Neuronal stem cell (in vitro differentiated cells): ENCODE data around the gene CTRL.

ENCODE experiments used
- DNase-seq: peaks from one replicate; pipeline ENCODE4 v3.0.0-alpha.2; 2013; ENCODE audit warnings: low spot score
- H2AFZ ChIP-seq: one replicate; pipeline ENCODE4 v1.6.1; 2013; ENCODE audit warnings: mild to moderate bottlenecking, low read length, inconsistent platforms
- H2AK5ac ChIP-seq: 2 replicates; pipeline ENCODE4 v1.6.1; 2013; ENCODE audit warnings: low read depth, mild to moderate bottlenecking, inconsistent platforms, low read length, moderate library complexity, mixed read lengths
- H2BK120ac ChIP-seq: 2 replicates; pipeline ENCODE4 v1.6.1; 2013; ENCODE audit warnings: low read depth, mild to moderate bottlenecking, inconsistent platforms, low read length, moderate library complexity, mixed read lengths
- H2BK12ac ChIP-seq: one replicate; pipeline ENCODE4 v1.6.1; 2013; ENCODE audit warnings: low read length, inconsistent platforms
- H2BK15ac ChIP-seq: 2 replicates; pipeline ENCODE4 v1.6.1; 2013; ENCODE audit warnings: mild to moderate bottlenecking, low read length, inconsistent platforms, mixed read lengths
- H2BK5ac ChIP-seq: one replicate; pipeline ENCODE4 v1.6.1; 2013; ENCODE audit warnings: inconsistent platforms, mild to moderate bottlenecking, low read length, moderate library complexity
- H3K14ac ChIP-seq: one replicate; pipeline ENCODE4 v1.6.1; 2013; ENCODE audit warnings: low read length, inconsistent platforms
- H3K18ac ChIP-seq: 2 replicates; pipeline ENCODE4 v1.6.1; 2013; ENCODE audit warnings: low read length, inconsistent platforms
- H3K23ac ChIP-seq: 2 replicates; pipeline ENCODE4 v1.6.1; 2013; ENCODE audit warnings: low read depth, mild to moderate bottlenecking, mixed read lengths, low read length, inconsistent platforms; ENCODE audit not compliant: poor library complexity
- H3K27ac ChIP-seq: replicated peaks from 3 replicates; pipeline ENCODE4 v1.5.1; 2013; ENCODE audit warnings: low read length, inconsistent platforms
- H3K27me3 ChIP-seq, 3 experiments: 2 replicates each; pipeline ENCODE4 v1.6.1; 2013; ENCODE audit warnings: low read length in 3 of 3, mild to moderate bottlenecking in 2 of 3, inconsistent platforms in 1 of 3, low read depth in 1 of 3, mixed read lengths in 1 of 3, moderate library complexity in 1 of 3; ENCODE audit not compliant: control insufficient read depth in 3 of 3, insufficient read depth in 3 of 3
- H3K36me3 ChIP-seq, 2 donors: replicated peaks in 1 of 2; 2 replicates each; pipeline ENCODE4 v1.6.1; 2013; ENCODE audit warnings: low read length in 2 of 2; ENCODE audit not compliant: control insufficient read depth in 2 of 2, insufficient read depth in 2 of 2
- H3K4ac ChIP-seq: 2 replicates; pipeline ENCODE4 v1.6.1; 2013; ENCODE audit warnings: inconsistent platforms, mild to moderate bottlenecking, low read length, moderate library complexity
- H3K4me1 ChIP-seq, 2 donors: 1 replicate in 1 of 2; 2 replicates in 1 of 2; pipeline ENCODE4 v1.6.1; 2013; ENCODE audit warnings: low read length in 2 of 2, low read depth in 1 of 2; ENCODE audit not compliant: control insufficient read depth in 2 of 2, insufficient read depth in 1 of 2
- H3K4me2 ChIP-seq: one replicate; pipeline ENCODE4 v1.6.1; 2013; ENCODE audit warnings: mild to moderate bottlenecking, low read length, inconsistent platforms; ENCODE audit not compliant: insufficient read depth, poor library complexity, severe bottlenecking
- H3K4me3 ChIP-seq, 2 donors: 2 replicates each; pipeline ENCODE4 v1.5.1; 2013; ENCODE audit warnings: low read length in 2 of 2, mild to moderate bottlenecking in 2 of 2, inconsistent platforms in 1 of 2, moderate library complexity in 1 of 2
- H3K79me1 ChIP-seq: one replicate; pipeline ENCODE4 v1.6.1; 2013; ENCODE audit warnings: low read depth, mild to moderate bottlenecking, inconsistent platforms, low read length, moderate library complexity
- H3K9ac ChIP-seq: one replicate; pipeline ENCODE4 v1.6.1; 2013; ENCODE audit warnings: mild to moderate bottlenecking, low read depth, low read length, inconsistent platforms; ENCODE audit not compliant: poor library complexity
- H3K9me3 ChIP-seq, 2 donors: replicated peaks in 1 of 2; 2 replicates each; pipeline versions ENCODE3 to v1.6.1; 2013; ENCODE audit warnings: low read length in 2 of 2, mild to moderate bottlenecking in 2 of 2, inconsistent platforms in 1 of 2, low read depth in 1 of 2, mixed read lengths in 1 of 2, moderate library complexity in 1 of 2; ENCODE audit not compliant: control insufficient read depth in 2 of 2, insufficient read depth in 1 of 2
- H4K8ac ChIP-seq: one replicate; pipeline ENCODE4 v1.6.1; 2013; ENCODE audit warnings: low read depth, mild to moderate bottlenecking, inconsistent platforms, low read length, moderate library complexity
- H4K91ac ChIP-seq: one replicate; pipeline ENCODE4 v1.6.1; 2013; ENCODE audit warnings: low read length, low read depth, mild to moderate bottlenecking, inconsistent platforms; ENCODE audit not compliant: poor library complexity
- WGBS, 2 donors: extraction: QIAGEN DNeasy Blood & Tissue Kit; methylation state at CpG; one replicate each; pipeline ENCODE4 v1.1.7; 2013; ENCODE audit warnings: missing lambda C conversion rate in 2 of 2, mixed read lengths in 1 of 2; ENCODE audit not compliant: insufficient read length in 2 of 2, insufficient replicate concordance in 1 of 2; ENCODE audit errors: extremely low coverage in 2 of 2; 5-methylcytosine and 5-hydroxymethylcytosine counted together

Gene CTRL

GRCh38 chr16:67941469-67942199 lies 10.0 kb upstream of the CTRL start:
- no peak overlapping the region for H4K91ac ChIP-seq
- H3K9me3 ChIP-seq: peaks cover 0 to 2% of the 10 kb centered on the region in 2 donors
- no peak overlapping the region for H2BK15ac ChIP-seq
- no peak overlapping the region for H3K23ac ChIP-seq
- peaks cover 15% of the 10 kb centered on the region for H3K79me1 ChIP-seq
- no peak overlapping the region for H2AK5ac ChIP-seq
- H4K8ac ChIP-seq: no peak overlapping the region
- no peaks in the 10 kb centered on the region for H3K27me3 ChIP-seq
- H2BK12ac ChIP-seq: no peak overlapping the region
- H3K9ac ChIP-seq: no peak overlapping the region
- no peak overlapping the region for H3K4ac ChIP-seq
- H3K27ac ChIP-seq: no peak overlapping the region
- no peak overlapping the region for H3K14ac ChIP-seq
- peaks cover 37 to 54% of the 10 kb centered on the region in 2 donors for H3K36me3 ChIP-seq
- no peak overlapping the region for H2BK5ac ChIP-seq
- no peak overlapping the region for H2AFZ ChIP-seq
- H3K4me2 ChIP-seq: no peak overlapping the region
- no peak for DNase-seq
- H3K18ac ChIP-seq: no peak overlapping the region
- H3K4me3 ChIP-seq: no peak overlapping the region
- no peak overlapping the region for H2BK120ac ChIP-seq
- H3K4me1 ChIP-seq: peaks cover 14 to 16% of the 10 kb centered on the region in 2 donors
- WGBS, 2 donors: no CpG with 5 or more reads among the region's 9 CpGs

GRCh38 chr16:67940446-67941089 lies 8.9 kb upstream of the CTRL start:
- Histone ChIP-seq H2AFZ (no peak overlapping the region), H2BK12ac (no peak overlapping the region), H2BK15ac (no peak overlapping the region), H4K91ac (no peak overlapping the region), H3K4me1 (peaks cover 14 to 17% of the 10 kb centered on the region in 2 donors), H3K4me2 (no peak overlapping the region), H3K23ac (no peak overlapping the region), H3K27me3 (no peaks in the 10 kb centered on the region), H3K18ac (no peak overlapping the region), H3K9ac (no peak overlapping the region), H3K14ac (no peak overlapping the region), H3K27ac (no peak overlapping the region), H2BK5ac (no peak overlapping the region), H2AK5ac (no peak overlapping the region), H3K79me1 (peaks cover 14% of the 10 kb centered on the region), H3K36me3 (peaks cover 27 to 43% of the 10 kb centered on the region in 2 donors), H3K4ac (no peak overlapping the region), H3K4me3 (no peak overlapping the region), H2BK120ac (no peak overlapping the region), H3K9me3 (no peaks in the 10 kb centered on the region), H4K8ac (no peak overlapping the region)
- no peak for DNase-seq
- WGBS, 2 donors: no CpG with 5 or more reads among the region's 5 CpGs

GRCh38 chr16:67939507-67940445 lies 8.1 kb upstream of the CTRL start:
- no peak for DNase-seq
- peaks cover 19 to 35% of the 10 kb centered on the region in 2 donors for H3K36me3 ChIP-seq

More at GRCh38 chr16:67939507-67940445, 8.1 kb upstream of the CTRL start:
- Histone ChIP-seq H3K27ac (no peak overlapping the region), H2AK5ac (no peak overlapping the region), H3K4me1 (peaks cover 17% of the 10 kb centered on the region in 2 donors), H4K8ac (peak overlapping the region; percentile 88), H3K9me3 (no peaks in the 10 kb centered on the region), H2BK120ac (no peak overlapping the region), H2BK15ac (no peak overlapping the region), H2AFZ (no peak overlapping the region), H3K23ac (peak overlapping the region; percentile 92), H3K14ac (no peak overlapping the region), H3K27me3 (no peaks in the 10 kb centered on the region), H2BK12ac (no peak overlapping the region), H2BK5ac (no peak overlapping the region), H3K9ac (peak overlapping the region; percentile 50), H4K91ac (no peak overlapping the region), H3K4me3 (no peak overlapping the region), H3K4ac (peak overlapping the region; percentile 32), H3K4me2 (no peak overlapping the region), H3K18ac (no peak overlapping the region), H3K79me1 (peaks cover 14% of the 10 kb centered on the region)
- no CpG with 5 or more reads among the region's 33 CpGs for WGBS, 2 donors
